ENCODE measurements around the gene GADL1.

GADL1 gene

GRCh38 chr3:30768046-30768445 is 126.4 kb downstream of the GADL1 start:
- no peak overlapping the region for H3K27ac ChIP-seq
- no peak for DNase-seq (ENCODE audit: low read depth, low spot score)
- no peak for TF ChIP-seq FOXP2 (optimal IDR thresholded peaks at IDR 0.05; ENCODE audit: control extremely low read depth, extremely low read length, insufficient read depth)
- TF ChIP-seq EZH2 (IDR thresholded peaks at IDR 0.05) = no peak
- TF ChIP-seq POLR2AphosphoS5 (IDR thresholded peaks at IDR 0.05; ENCODE audit: borderline replicate concordance, low read depth, low read length) = no peak

GRCh38 chr3:30766522-30766921 is 127.9 kb downstream of the GADL1 start:
- H3K9ac ChIP-seq (ENCODE audit: insufficient read length) = no peak overlapping the region
- H3K9me3 ChIP-seq (ENCODE audit: low read depth, low read length) = no peaks in the 10 kb centered on the region
- H3K36me3 ChIP-seq (ENCODE audit: insufficient read depth, low read length) = no peaks in the 10 kb centered on the region
- no peak for DNase-seq (ENCODE audit: low read depth, low spot score)
- H3K4me3 ChIP-seq = no peak overlapping the region
- no peak for TF ChIP-seq EZH2 (IDR thresholded peaks at IDR 0.05)
- TF ChIP-seq FOXP2 (optimal IDR thresholded peaks at IDR 0.05; ENCODE audit: control extremely low read depth, extremely low read length, insufficient read depth) = no peak
- TF ChIP-seq POLR2AphosphoS5 (IDR thresholded peaks at IDR 0.05; ENCODE audit: borderline replicate concordance, low read depth, low read length) = no peak
- H3K27ac ChIP-seq = no peak overlapping the region

More at GRCh38 chr3:30768046-30768445, 126.4 kb downstream of the GADL1 start:
- H3K36me3 ChIP-seq (ENCODE audit: insufficient read depth, low read length) = no peaks in the 10 kb centered on the region
- H3K9me3 ChIP-seq (ENCODE audit: low read depth, low read length) = no peaks in the 10 kb centered on the region
- H3K4me3 ChIP-seq = no peak overlapping the region
- no peak overlapping the region for H3K9ac ChIP-seq (ENCODE audit: insufficient read length)

GRCh38 chr3:30764891-30765290 is 129.6 kb downstream of the GADL1 start:
- Histone ChIP-seq H3K36me3 (ENCODE audit: insufficient read depth, low read length) (no peaks in the 10 kb centered on the region), H3K9me3 (ENCODE audit: low read depth, low read length) (no peaks in the 10 kb centered on the region), H3K4me3 (no peak overlapping the region), H3K9ac (ENCODE audit: insufficient read length) (no peak overlapping the region), H3K27ac (no peak overlapping the region)
- no peak for DNase-seq (ENCODE audit: low read depth, low spot score)
- TF ChIP-seq POLR2AphosphoS5 (IDR thresholded peaks at IDR 0.05; ENCODE audit: borderline replicate concordance, low read depth, low read length) = no peak
- no peak for TF ChIP-seq EZH2 (IDR thresholded peaks at IDR 0.05)
- no peak for TF ChIP-seq FOXP2 (optimal IDR thresholded peaks at IDR 0.05; ENCODE audit: control extremely low read depth, extremely low read length, insufficient read depth)

- DNase-seq (ENCODE audit: low read depth, low spot score) = no peak
- no peaks in the 10 kb centered on the region for H3K9me3 ChIP-seq (ENCODE audit: low read depth, low read length)
- no peak overlapping the region for H3K27ac ChIP-seq
- H3K4me3 ChIP-seq = no peak overlapping the region
- no peaks in the 10 kb centered on the region for H3K36me3 ChIP-seq (ENCODE audit: insufficient read depth, low read length)
- H3K9ac ChIP-seq (ENCODE audit: insufficient read length) = no peak overlapping the region
- TF ChIP-seq POLR2AphosphoS5 (IDR thresholded peaks at IDR 0.05; ENCODE audit: borderline replicate concordance, low read depth, low read length) (no peak), FOXP2 (optimal IDR thresholded peaks at IDR 0.05; ENCODE audit: control extremely low read depth, extremely low read length, insufficient read depth) (no peak), EZH2 (IDR thresholded peaks at IDR 0.05) (no peak)
Measured at GRCh38 chr3:30764281-30764680, 130.2 kb downstream of the GADL1 start.

- TF ChIP-seq POLR2AphosphoS5 (IDR thresholded peaks at IDR 0.05; ENCODE audit: borderline replicate concordance, low read depth, low read length) (no peak), EZH2 (IDR thresholded peaks at IDR 0.05) (no peak), FOXP2 (optimal IDR thresholded peaks at IDR 0.05; ENCODE audit: control extremely low read depth, extremely low read length, insufficient read depth) (no peak)
- Histone ChIP-seq H3K9me3 (ENCODE audit: low read depth, low read length) (no peaks in the 10 kb centered on the region), H3K4me3 (no peak overlapping the region), H3K9ac (ENCODE audit: insufficient read length) (no peak overlapping the region), H3K27ac (no peak overlapping the region), H3K36me3 (ENCODE audit: insufficient read depth, low read length) (no peaks in the 10 kb centered on the region)
- DNase-seq (ENCODE audit: low read depth, low spot score) = no peak
Measured at GRCh38 chr3:30761374-30761773, 133.1 kb downstream of the GADL1 start.

- no peak overlapping the region for H3K9ac ChIP-seq (ENCODE audit: insufficient read length)
- H3K4me3 ChIP-seq = no peak overlapping the region
- H3K36me3 ChIP-seq (ENCODE audit: insufficient read depth, low read length) = no peaks in the 10 kb centered on the region
- DNase-seq (ENCODE audit: low read depth, low spot score) = no peak
- TF ChIP-seq POLR2AphosphoS5 (IDR thresholded peaks at IDR 0.05; ENCODE audit: borderline replicate concordance, low read depth, low read length) = no peak
- TF ChIP-seq FOXP2 (optimal IDR thresholded peaks at IDR 0.05; ENCODE audit: control extremely low read depth, extremely low read length, insufficient read depth) = no peak
- no peak for TF ChIP-seq EZH2 (IDR thresholded peaks at IDR 0.05)
- no peak overlapping the region for H3K27ac ChIP-seq
- no peaks in the 10 kb centered on the region for H3K9me3 ChIP-seq (ENCODE audit: low read depth, low read length)
Measured at GRCh38 chr3:30760737-30761136, 133.7 kb downstream of the GADL1 start.

GRCh38 chr3:30760040-30760695 is 134.3 kb downstream of the GADL1 start:
- DNase-seq (ENCODE audit: low read depth, low spot score) = no peak
- H3K9ac ChIP-seq (ENCODE audit: insufficient read length) = no peak overlapping the region
- H3K27ac ChIP-seq = no peak overlapping the region
- TF ChIP-seq FOXP2 (optimal IDR thresholded peaks at IDR 0.05; ENCODE audit: control extremely low read depth, extremely low read length, insufficient read depth) (no peak), POLR2AphosphoS5 (IDR thresholded peaks at IDR 0.05; ENCODE audit: borderline replicate concordance, low read depth, low read length) (no peak), EZH2 (IDR thresholded peaks at IDR 0.05) (no peak)
- H3K4me3 ChIP-seq = no peak overlapping the region
- no peaks in the 10 kb centered on the region for H3K9me3 ChIP-seq (ENCODE audit: low read depth, low read length)
- no peaks in the 10 kb centered on the region for H3K36me3 ChIP-seq (ENCODE audit: insufficient read depth, low read length)

- DNase-seq (ENCODE audit: low read depth, low spot score) = no peak
Measured at GRCh38 chr3:30756218-30756617, 138.2 kb downstream of the GADL1 start.

GRCh38 chr3:30754426-30754825 is 140.0 kb downstream of the GADL1 start:
- H3K36me3 ChIP-seq (ENCODE audit: insufficient read depth, low read length) = no peaks in the 10 kb centered on the region
- H3K4me3 ChIP-seq = no peak overlapping the region
- H3K9me3 ChIP-seq (ENCODE audit: low read depth, low read length) = no peaks in the 10 kb centered on the region
- H3K9ac ChIP-seq (ENCODE audit: insufficient read length) = no peak overlapping the region
- H3K27ac ChIP-seq = no peak overlapping the region
- no peak for TF ChIP-seq POLR2AphosphoS5 (IDR thresholded peaks at IDR 0.05; ENCODE audit: borderline replicate concordance, low read depth, low read length)
- no peak for DNase-seq (ENCODE audit: low read depth, low spot score)

More at GRCh38 chr3:30756218-30756617, 138.2 kb downstream of the GADL1 start:
- Histone ChIP-seq H3K4me3 (no peak overlapping the region), H3K9ac (ENCODE audit: insufficient read length) (no peak overlapping the region), H3K36me3 (ENCODE audit: insufficient read depth, low read length) (no peaks in the 10 kb centered on the region), H3K9me3 (ENCODE audit: low read depth, low read length) (no peaks in the 10 kb centered on the region), H3K27ac (no peak overlapping the region)
- TF ChIP-seq FOXP2 (optimal IDR thresholded peaks at IDR 0.05; ENCODE audit: control extremely low read depth, extremely low read length, insufficient read depth) (no peak), EZH2 (IDR thresholded peaks at IDR 0.05) (no peak), POLR2AphosphoS5 (IDR thresholded peaks at IDR 0.05; ENCODE audit: borderline replicate concordance, low read depth, low read length) (no peak)
